ENCODE measurements around the gene GNAL.
"Not testable (repeated sequence)": the region's sequence is repeated elsewhere in the genome, so short reads cannot be mapped to it uniquely, and the experiment has no call there.

Gene GNAL

GRCh38 chr18:11850821-11851145, 161.7 kb downstream of the GNAL start:
- peak; percentile 74 for DNase-seq (ENCODE audit: low read depth)

DNA sequence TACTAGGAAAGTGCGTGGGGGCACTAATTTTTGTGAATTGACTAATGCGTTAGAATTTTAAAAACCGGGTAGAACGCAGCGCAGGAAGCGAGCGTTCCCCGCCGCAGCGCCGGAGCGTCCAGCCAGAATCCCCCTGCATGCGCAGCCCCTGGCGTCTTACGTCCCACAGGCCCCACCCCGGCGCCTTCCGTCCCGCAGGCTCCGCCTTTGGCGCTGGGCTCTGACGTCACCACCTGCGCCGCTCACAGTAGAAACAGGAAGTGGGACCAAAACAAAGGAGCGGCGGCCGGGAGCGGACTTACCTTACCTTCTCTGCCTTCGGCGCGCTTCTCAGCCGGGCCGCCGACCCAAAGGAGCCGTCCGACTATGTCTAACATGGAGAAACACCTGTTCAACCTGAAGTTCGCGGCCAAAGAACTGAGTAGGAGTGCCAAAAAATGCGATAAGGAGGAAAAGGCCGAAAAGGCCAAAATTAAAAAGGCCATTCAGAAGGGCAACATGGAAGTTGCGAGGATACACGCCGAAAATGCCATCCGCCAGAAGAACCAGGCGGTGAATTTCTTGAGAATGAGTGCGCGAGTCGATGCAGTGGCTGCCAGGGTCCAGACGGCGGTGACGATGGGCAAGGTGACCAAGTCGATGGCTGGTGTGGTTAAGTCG, 162.2 kb downstream of the GNAL start, which contains the start of gene CHMP1B:
TSS of gene CHMP1B (plus strand) at position 268 of the 660 bp plus-strand sequence. CDS start at position 367, 99 bp downstream.
- DNase-seq (ENCODE audit: low read depth): peak; percentile 98

GRCh38 chr18:11851806-11852337, 162.8 kb downstream of the GNAL start:
- DNase-seq (ENCODE audit: low read depth): peak; percentile 62

GRCh38 chr18:11854554-11854953, 165.5 kb downstream of the GNAL start:
- DNase-seq (ENCODE audit: low read depth): not testable (repeated sequence)

GRCh38 chr18:11857177-11857887, 168.3 kb downstream of the GNAL start:
- peak; percentile 100 for DNase-seq (ENCODE audit: low read depth)

DNA sequence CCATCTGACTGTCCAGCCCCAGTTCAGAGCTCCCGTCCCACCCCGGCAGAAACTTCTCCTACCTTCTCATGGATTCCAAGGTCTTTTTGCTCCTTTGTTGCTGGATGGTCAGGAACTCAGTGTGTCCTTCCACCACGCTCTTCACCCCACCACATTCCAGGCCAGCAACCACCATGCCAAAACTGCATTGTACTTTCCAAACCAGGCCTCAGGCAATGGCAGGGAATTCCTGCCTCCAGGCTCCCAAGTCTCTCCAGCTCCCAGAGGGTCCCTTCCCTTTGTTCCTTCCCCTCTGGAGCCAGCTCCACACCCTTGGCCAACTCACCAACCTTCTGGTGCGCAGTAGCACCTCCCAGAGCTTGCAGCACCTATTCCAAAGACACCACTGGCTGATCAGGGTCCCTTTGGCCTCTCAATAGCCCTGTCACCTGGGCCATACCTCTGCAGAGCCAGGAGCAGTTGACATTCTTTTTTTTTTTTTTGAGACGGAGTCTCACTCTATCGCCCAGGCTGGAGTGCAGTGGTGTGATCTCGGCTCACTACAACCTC, 170.3 kb downstream of the GNAL start:
- peak; percentile 34 for DNase-seq (ENCODE audit: low read depth)

DNA sequence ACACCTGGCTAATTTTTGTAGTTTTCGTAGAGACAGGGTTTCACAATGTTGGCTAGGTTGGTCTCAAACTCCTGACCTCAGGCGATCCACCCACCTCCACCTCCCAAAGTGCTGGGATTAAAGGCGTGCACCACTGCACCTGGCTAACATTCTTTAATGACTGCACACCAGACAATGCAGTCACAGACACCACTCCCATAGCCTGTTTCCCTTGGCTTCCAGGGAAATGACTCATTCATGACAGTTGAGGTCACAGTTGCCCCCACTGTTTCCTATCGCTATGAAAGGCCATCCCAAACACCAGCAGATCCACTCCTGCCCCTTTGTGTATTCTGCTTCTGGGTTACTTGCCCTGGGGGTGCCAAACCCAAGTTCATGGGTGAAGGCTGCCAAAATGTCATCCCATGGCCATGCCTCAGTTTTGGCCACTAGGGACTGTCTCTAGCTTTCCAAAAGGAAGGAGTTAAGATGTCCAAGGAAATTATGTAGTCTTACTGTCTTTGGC, 170.9 kb downstream of the GNAL start:
- peak; percentile 94 for DNase-seq (ENCODE audit: low read depth)

DNA sequence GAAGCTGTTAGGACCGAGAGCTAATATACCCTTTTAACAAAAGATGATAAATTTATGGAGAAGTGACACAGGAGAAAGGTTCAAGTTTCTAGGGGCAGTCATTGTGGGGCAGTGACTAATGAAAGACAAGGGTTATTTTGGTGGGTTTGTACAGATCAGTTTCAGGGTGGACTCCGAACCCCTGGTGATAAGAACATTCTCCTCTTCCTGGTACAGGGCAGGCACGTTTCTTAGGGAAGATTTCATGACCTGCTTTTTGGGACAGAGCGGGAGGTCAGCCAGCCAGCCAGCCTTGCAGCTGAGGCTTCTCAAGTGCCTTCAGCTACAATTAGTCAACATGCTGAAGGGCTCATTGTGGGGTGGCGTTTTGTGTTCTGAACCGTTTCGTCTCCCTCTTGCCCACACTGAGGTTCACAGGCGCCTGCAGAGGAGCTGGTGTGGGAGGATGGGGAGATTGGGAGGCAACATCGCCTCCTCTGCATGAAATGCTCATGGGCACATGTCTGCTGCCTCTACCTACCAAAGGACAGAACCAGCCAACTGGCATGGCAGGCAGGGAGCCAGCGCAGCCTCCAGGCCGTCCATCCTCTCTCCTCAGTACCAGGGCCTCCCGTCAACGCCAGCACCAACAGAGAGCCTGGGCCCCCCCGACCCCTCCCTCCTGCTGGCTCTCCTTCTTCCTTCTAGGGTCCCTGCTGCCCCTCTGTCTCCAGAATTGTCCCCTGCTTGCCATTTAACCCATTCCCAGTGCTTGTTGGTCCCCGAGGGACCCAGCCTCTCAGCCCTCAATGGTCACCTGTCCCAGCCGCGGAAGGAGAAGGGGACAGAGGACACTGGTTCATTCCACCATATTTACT, 171.8 kb downstream of the GNAL start:
- no peak for DNase-seq (ENCODE audit: low read depth)

GRCh38 chr18:11861583-11862288, 172.7 kb downstream of the GNAL start:
- no peak for DNase-seq (ENCODE audit: low read depth)

DNA sequence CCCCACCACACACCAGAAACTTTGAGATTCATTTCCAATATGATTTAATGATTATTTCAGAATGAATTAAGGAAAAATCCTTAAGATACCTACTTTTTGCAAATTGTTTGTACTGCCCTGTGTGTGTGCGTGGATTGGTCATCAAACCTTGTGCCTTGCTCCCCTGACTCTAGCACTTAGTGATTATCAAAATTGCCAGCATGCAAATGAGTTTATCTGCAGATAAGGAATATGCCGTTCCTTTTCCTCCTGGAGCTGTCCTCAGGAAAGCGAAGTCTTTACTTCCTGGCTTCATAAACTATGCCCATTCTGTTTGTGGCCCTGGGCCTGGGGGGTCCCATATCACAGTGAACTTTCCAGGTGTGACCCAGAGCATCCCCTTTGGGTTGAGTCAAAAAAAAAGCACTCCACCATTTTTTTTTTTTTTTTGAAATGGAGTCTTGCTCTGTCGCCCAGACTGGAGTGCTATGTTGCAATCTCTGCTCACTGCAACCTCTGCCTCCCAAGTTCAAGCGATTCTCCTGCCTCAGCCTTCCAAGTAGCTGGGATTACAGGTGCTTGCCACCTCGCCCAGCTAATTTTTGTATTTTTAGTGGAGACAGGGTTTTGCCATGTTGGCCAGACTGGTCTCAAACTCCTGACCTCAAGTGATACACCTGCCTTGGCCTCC, 173.5 kb downstream of the GNAL start:
- DNase-seq (ENCODE audit: low read depth): no peak

DNA sequence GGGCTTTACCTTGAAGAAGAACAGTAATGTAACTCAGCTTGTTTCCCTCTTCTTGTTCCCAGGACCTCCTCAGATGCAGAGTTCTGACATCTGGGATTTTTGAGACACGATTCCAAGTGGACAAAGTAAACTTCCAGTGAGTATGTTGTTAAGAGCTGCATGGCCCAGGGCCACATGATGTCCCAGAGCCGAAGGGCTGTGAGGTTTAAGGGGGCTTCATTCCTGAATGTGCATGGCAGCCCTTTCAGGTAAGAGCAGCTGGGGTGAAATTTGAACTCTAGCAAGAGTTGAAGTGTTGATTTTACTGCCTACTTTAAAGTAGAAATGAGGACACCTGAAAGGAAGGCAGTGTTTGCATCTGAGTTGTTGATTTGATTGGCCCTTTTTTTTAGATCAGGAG, 175.4 kb downstream of the GNAL start:
- DNase-seq (ENCODE audit: low read depth): no peak

DNA sequence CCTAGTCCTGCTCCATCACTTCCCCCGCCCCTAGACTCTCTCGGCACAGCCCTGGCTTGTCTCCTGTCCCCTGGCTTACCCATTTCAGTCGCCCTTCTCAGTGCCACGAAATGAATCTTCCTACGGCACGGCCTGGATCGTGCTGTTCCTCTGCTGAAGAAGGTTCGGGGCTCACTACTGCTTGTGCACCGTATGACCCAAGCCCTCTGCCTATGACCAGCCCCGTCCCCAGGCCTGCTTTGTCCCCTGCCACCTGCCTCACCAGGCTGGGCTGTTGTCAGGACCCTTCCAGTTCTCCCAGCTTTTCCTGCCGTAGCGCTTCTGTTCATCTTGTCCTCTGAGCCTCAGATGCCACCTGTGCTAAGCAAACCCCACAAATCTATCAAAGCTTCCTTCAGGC, 176.0 kb downstream of the GNAL start:
- no peak for DNase-seq (ENCODE audit: low read depth)

GRCh38 chr18:11866329-11866728, 177.3 kb downstream of the GNAL start:
- DNase-seq (ENCODE audit: low read depth): no peak

GRCh38 chr18:11866764-11867163, 177.7 kb downstream of the GNAL start:
- DNase-seq (ENCODE audit: low read depth): no peak

DNA sequence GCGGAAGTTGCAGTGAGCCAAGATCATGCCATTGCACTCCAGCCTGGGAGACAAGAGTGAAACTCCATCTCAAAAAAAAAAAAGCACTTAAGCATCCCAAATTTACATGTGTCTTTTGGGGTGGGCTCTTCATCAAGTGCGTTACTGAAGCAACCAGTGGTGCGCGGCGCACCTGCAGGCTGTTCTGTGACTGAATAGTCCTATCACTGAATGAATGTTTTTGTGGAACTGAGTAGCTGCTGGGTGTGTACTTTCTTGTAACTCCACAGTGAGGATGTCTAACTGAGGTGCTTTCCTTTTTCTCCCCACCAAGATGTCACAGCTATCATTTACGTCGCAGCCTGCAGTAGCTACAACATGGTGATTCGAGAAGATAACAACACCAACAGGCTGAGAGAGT, 179.2 kb downstream of the GNAL start:
- DNase-seq (ENCODE audit: low read depth): no peak

- DNase-seq (ENCODE audit: low read depth): no peak
Measured at GRCh38 chr18:11871501-11871900, 182.4 kb downstream of the GNAL start.

DNA sequence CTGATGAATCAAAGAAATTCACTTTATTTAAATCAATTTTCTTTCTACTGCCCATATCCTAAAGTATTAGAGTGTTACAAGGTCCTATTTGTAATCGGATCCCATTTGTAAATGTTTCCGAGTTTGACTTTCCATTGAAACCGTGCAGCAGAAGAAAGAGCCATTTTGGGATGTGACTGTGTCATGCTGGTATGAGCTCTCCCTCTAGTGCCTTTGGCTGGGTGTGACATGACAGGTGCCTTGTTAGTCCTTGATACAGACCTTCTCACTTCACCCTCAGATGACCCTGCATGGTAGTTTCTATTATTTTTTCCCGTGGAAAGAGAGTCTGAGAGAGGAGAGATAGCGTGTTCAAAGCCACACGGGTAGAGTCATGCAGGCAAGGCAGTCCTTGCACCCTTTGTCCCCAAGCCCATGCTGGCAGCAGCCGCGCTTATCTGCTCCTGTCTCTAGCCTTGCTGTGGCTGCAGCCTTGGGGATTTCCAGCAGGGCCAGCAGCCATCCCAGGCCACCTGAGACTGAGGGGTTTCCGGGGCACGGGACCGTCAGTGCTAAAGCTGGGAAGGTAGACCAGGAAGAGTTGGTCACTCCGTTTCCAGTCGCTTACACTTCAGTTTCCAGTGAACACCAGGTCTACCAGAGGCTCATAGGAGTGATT, 183.5 kb downstream of the GNAL start:
- DNase-seq (ENCODE audit: low read depth): peak; percentile 60

DNA sequence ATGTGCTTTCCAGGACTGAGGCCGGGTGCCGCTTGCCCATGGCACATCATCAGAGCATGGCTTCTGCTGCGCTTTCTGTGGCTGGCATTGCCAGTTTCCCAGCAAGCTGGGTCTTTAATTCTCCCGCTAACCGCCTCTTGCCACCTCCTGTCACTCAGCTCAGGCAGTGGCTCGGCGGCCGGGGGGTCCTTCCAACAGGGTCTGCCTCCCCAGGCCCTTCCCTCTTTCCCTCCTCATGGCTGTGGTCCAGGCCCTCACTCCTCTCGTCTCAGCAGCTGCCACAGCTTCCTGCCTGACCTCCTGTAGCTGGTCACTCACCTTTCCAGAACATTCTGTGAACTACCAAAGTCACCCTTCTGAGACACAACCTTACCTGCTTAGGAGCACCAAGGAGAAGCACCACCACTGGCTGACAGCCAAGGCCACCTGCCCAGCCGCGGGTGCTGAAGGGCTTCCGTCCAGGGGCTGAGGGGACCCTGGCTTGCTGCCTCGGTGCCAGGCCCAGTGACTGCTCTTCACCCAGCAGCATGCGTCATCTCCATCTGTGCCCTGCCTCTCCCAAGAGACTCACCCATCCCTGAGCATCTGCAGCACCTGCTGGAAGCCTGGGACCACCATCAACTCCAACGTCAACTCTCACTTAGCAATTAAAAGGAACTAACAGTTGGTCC, 184.7 kb downstream of the GNAL start:
- DNase-seq (ENCODE audit: low read depth): no peak

DNA sequence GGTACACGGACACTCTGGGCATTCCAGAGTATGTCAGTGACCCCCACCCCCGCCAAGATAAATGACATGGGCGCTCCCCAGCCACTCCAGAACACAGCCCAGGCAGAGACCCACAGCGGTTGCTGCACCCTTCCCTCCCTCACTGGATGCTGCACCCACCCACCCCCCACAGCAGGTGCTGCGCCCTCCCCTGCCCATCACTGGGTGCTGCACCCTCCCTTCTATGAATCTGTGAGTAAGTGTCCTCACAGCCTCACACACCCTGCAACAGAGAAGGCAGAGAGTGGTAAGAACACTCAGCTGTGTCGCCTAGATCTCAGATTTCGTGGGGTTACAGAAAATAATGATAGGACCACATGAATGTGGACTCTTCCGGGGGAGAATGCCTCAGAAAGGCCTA, 185.6 kb downstream of the GNAL start:
- DNase-seq (ENCODE audit: low read depth): no peak

Measured in ELR (cell line).